OCI-LY7 (cell line): ENCODE measurements around the gene ZBTB22. TPM values are rescaled to one million over a fixed set of nuclear protein-coding genes. Genes with fewer than 3 reads are reported as not detected.

ENCODE experiments used
- BruUV-seq: library from RNA; stranded (reverse); fragments of 400-500 nt; replicated peaks from 2 replicates; lab custom pipeline; 2021; lab: Mats Ljungman, UMichigan
- CTCF ChIA-PET: fragments of 300-600 bp; sonication (Branson Sonifier 250); formaldehyde crosslinking; loops from one replicate; lab custom pipeline; 2022; ENCODE audit warnings: antibody characterized with exemption; ENCODE audit not compliant: unreplicated experiment; lab: Charles Lee
- POLR2A ChIA-PET: fragments of 300-600 bp; sonication (Branson Sonifier 250); formaldehyde crosslinking; loops from one replicate; lab custom pipeline; 2022; ENCODE audit warnings: antibody characterized with exemption; lab: Charles Lee
- DNase-seq: peaks from one replicate; pipeline ENCODE4 v3.0.0-alpha.2; 2015; ENCODE audit warnings: low spot score
- H2AFZ ChIP-seq: fragments of 200-600 bp; sonication (generic), shearing (Covaris generic); 2 replicates; pipeline ENCODE4 v1.6.1; 2014; ENCODE audit warnings: mild to moderate bottlenecking, antibody characterized with exemption, low read length, moderate library complexity
- H3K27ac ChIP-seq: fragments of 200-600 bp; sonication (generic); 2 replicates; pipeline ENCODE4 v1.5.1; 2014; ENCODE audit warnings: mixed run types, low read depth, mild to moderate bottlenecking, moderate library complexity, low read length, inconsistent platforms; ENCODE audit not compliant: poor library complexity, severe bottlenecking
- H3K36me3 ChIP-seq: fragments of 200-600 bp; sonication (generic); 2 replicates; pipeline ENCODE4 v1.6.1; 2014; ENCODE audit warnings: mild to moderate bottlenecking, antibody characterized with exemption, low read length, moderate library complexity, mixed read lengths; ENCODE audit not compliant: insufficient read depth
- H3K4me1 ChIP-seq: fragments of 200-600 bp; sonication (generic); 2 replicates; pipeline ENCODE4 v1.5.1; 2014; ENCODE audit warnings: mild to moderate bottlenecking, low read length; ENCODE audit not compliant: insufficient read depth, poor library complexity, severe bottlenecking
- H3K4me2 ChIP-seq: fragments of 200-600 bp; sonication (generic); 2 replicates; pipeline ENCODE4 v1.6.1; 2014; ENCODE audit warnings: mild to moderate bottlenecking, low read length
- H3K4me3 ChIP-seq: fragments of 200-600 bp; sonication (generic); 2 replicates; pipeline ENCODE4 v1.5.1; 2014; ENCODE audit warnings: mild to moderate bottlenecking, low read depth, low read length; ENCODE audit not compliant: poor library complexity, severe bottlenecking
- H3K79me2 ChIP-seq: fragments of 200-600 bp; sonication (generic); 2 replicates; pipeline ENCODE4 v1.6.1; 2016; ENCODE audit warnings: low read depth, mild to moderate bottlenecking, low read length, moderate library complexity, mixed read lengths; ENCODE audit not compliant: insufficient read depth
- H3K9me2 ChIP-seq: fragments of 200-600 bp; sonication (generic); 2 replicates; pipeline ENCODE4 v1.6.1; 2016; ENCODE audit warnings: mild to moderate bottlenecking, low read length, mixed read lengths; ENCODE audit not compliant: insufficient read depth
- H3K9me3 ChIP-seq: fragments of 200-600 bp; sonication (generic); 2 replicates; pipeline ENCODE4 v1.6.1; 2014; ENCODE audit warnings: mild to moderate bottlenecking, mixed run types, low read length, mixed read lengths
- H4K20me1 ChIP-seq: fragments of 200-600 bp; sonication (generic); 2 replicates; pipeline ENCODE4 v1.6.1; 2014; ENCODE audit warnings: mild to moderate bottlenecking, antibody characterized with exemption, low read length, moderate library complexity, mixed read lengths; ENCODE audit not compliant: insufficient read depth
- CTCF ChIP-seq: fragments of 200-600 bp; sonication (generic); conservative IDR thresholded peaks from 2 replicates; pipeline ENCODE4 v1.5.1; 2014; ENCODE audit warnings: mild to moderate bottlenecking, antibody characterized with exemption, low read length, moderate library complexity, mixed read lengths
- EZH2phosphoT487 ChIP-seq: fragments of 200-600 bp; sonication (generic); IDR thresholded peaks from 2 replicates; pipeline ENCODE4 v1.6.1; 2018; ENCODE audit warnings: low read depth, borderline replicate concordance, mild to moderate bottlenecking, mixed run types, antibody characterized with exemption, low read length, moderate library complexity, mixed read lengths
- intact Hi-C: fragments of 100-400 bp; cut with micrococcal nuclease; formaldehyde crosslinking; loops from one replicate; pipeline ENCODE4 v1.10.0; 2022; ENCODE audit not compliant: unreplicated experiment
- total RNA-seq, 2 experiments: library from RNA; depleted of rRNA in 1 of 2; stranded (reverse); fragments of >200 nt in 1 of 2; shearing (Covaris generic) in 1 of 2; gene quantifications; 2 replicates each; pipeline ENCODE4 v1.2.3, GENCODE V29; 2014 to 2022

The ZBTB22 gene
- total RNA-seq, 2 experiments from 2014 or later = 14.1 to 21.6 TPM

GRCh38 chr6:33320315-33321181 is 3.0 kb upstream of the ZBTB22 start:
- peaks cover 56% of the 10 kb centered on the region for H3K4me1 ChIP-seq
- BruUV-seq = no TSS peak
- H3K9me3 ChIP-seq = no peaks in the 10 kb centered on the region
- H4K20me1 ChIP-seq = no peaks in the 10 kb centered on the region
- peak overlapping the region; percentile 88 for H3K4me3 ChIP-seq
- H2AFZ ChIP-seq = no peak overlapping the region
- intact Hi-C loops = no loop called here
- H3K36me3 ChIP-seq = peaks cover 44% of the 10 kb centered on the region
- DNase-seq = no peak
- peak overlapping the region; percentile 79 for H3K27ac ChIP-seq
- H3K4me2 ChIP-seq = peak overlapping the region; percentile 84
- H3K9me2 ChIP-seq = no peaks in the 10 kb centered on the region
- ChIA-PET POLR2A (no interaction called here), CTCF (no interaction called here)
- peaks cover 45% of the 10 kb centered on the region for H3K79me2 ChIP-seq
- no peak for TF ChIP-seq CTCF
- TF ChIP-seq EZH2phosphoT487 = no peak

- intact Hi-C loops = no loop called here
- H3K4me3 ChIP-seq = peak overlapping the region; percentile 73
- H3K9me2 ChIP-seq = no peaks in the 10 kb centered on the region
- peak overlapping the region; percentile 84 for H3K4me2 ChIP-seq
- ChIA-PET CTCF (no interaction called here), POLR2A (interaction anchor here (3.5 kb wide), 1 partner anchor 24 kb away, joined by 20 read pairs; no protein-coding TSS in a partner anchor)
- H3K27ac ChIP-seq = peak overlapping the region; percentile 79
- H3K4me1 ChIP-seq = peaks cover 53% of the 10 kb centered on the region
- H3K36me3 ChIP-seq = peaks cover 44% of the 10 kb centered on the region
- H4K20me1 ChIP-seq = no peaks in the 10 kb centered on the region
- no peak overlapping the region for H2AFZ ChIP-seq
- BruUV-seq = no TSS peak
- peaks cover 45% of the 10 kb centered on the region for H3K79me2 ChIP-seq
- no peaks in the 10 kb centered on the region for H3K9me3 ChIP-seq
- TF ChIP-seq CTCF = no peak
- no peak for TF ChIP-seq EZH2phosphoT487
- DNase-seq = no peak
Observed at GRCh38 chr6:33319939-33320314, 2.4 kb upstream of the ZBTB22 start.
